ENCODE data around the gene VPS13C. TPM values are rescaled to one million over a fixed set of nuclear protein-coding genes. Genes with fewer than 3 reads are reported as not detected.

Gene VPS13C
- total RNA-seq, 4 donors from 2014 or later = 97.7 to 151 (median 121) TPM

DNA sequence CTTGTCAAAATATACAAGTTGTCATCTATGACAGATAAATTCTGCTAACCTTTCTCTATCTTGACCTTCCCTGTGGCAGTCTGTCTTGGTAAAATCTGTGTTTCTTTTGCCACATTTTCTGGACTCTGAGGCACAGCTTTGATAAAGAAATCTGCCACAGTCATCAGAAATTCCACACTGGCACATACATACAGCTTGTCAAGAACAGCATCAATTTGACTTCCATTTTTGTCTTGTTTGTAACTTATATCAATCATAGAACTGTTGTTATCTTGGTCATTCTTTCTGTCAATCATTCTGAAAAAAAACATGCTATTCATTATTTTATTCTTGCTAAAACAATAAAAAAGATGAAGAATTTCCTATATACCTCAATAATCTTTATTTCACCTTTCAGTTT lies 130.8 kb downstream of the VPS13C start:
- H3K36me3 ChIP-seq = peaks cover 0 to 56% (median 3%) of the 10 kb centered on the region in 3 donors
- no peak overlapping the region for H3K4me3 ChIP-seq
- no peak for DNase-seq (ENCODE audit: low spot score in 2 of 2)
- H3K27ac ChIP-seq = no peak overlapping the region
- H3K9me3 ChIP-seq = no peaks in the 10 kb centered on the region
- no peaks in the 10 kb centered on the region for H3K4me1 ChIP-seq
- TF ChIP-seq POLR2A (IDR thresholded peaks at IDR 0.05) (no peak), EP300 (IDR thresholded peaks at IDR 0.05) (no peak)
- TF ChIP-seq, protein P1, sequence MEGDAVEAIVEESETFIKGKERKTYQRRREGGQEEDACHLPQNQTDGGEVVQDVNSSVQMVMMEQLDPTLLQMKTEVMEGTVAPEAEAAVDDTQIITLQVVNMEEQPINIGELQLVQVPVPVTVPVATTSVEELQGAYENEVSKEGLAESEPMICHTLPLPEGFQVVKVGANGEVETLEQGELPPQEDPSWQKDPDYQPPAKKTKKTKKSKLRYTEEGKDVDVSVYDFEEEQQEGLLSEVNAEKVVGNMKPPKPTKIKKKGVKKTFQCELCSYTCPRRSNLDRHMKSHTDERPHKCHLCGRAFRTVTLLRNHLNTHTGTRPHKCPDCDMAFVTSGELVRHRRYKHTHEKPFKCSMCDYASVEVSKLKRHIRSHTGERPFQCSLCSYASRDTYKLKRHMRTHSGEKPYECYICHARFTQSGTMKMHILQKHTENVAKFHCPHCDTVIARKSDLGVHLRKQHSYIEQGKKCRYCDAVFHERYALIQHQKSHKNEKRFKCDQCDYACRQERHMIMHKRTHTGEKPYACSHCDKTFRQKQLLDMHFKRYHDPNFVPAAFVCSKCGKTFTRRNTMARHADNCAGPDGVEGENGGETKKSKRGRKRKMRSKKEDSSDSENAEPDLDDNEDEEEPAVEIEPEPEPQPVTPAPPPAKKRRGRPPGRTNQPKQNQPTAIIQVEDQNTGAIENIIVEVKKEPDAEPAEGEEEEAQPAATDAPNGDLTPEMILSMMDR (IDR thresholded peaks at IDR 0.05) = no peak
- H3K27me3 ChIP-seq = no peaks in the 10 kb centered on the region

DNA sequence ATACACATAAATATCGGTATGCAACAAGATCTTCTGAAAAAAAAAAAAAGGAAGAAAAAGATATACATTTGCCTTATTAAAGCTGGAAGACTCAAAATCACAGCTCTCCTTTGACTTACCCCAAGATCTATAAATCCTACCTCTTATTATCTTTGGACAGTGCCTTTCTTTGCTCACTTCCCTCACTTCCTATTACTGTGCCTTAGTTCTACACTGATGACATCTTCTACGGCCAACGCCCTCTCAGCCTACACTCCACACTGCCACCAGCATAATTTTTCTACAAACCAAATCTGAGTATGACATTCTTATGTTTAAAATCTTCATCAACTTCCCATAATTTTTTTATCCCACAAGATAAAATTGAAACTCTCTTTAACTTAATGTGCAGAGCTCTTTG lies 137.1 kb downstream of the VPS13C start:
- no peak overlapping the region for H3K27ac ChIP-seq
- no peaks in the 10 kb centered on the region for H3K27me3 ChIP-seq
- no peak overlapping the region for H3K4me3 ChIP-seq
- H3K4me1 ChIP-seq = no peaks in the 10 kb centered on the region
- no peaks in the 10 kb centered on the region for H3K9me3 ChIP-seq
- TF ChIP-seq, protein P1 (IDR thresholded peaks at IDR 0.05) = no peak
- TF ChIP-seq POLR2A (IDR thresholded peaks at IDR 0.05) = no peak
- no peak for TF ChIP-seq EP300 (IDR thresholded peaks at IDR 0.05)
- H3K36me3 ChIP-seq = peaks cover 0 to 64% (median 3%) of the 10 kb centered on the region in 3 donors
- 97 to 98% methylated on average over 3 of the region's 3 CpGs for WGBS, 2 donors
- no peak for DNase-seq (ENCODE audit: low spot score in 2 of 2)

DNA sequence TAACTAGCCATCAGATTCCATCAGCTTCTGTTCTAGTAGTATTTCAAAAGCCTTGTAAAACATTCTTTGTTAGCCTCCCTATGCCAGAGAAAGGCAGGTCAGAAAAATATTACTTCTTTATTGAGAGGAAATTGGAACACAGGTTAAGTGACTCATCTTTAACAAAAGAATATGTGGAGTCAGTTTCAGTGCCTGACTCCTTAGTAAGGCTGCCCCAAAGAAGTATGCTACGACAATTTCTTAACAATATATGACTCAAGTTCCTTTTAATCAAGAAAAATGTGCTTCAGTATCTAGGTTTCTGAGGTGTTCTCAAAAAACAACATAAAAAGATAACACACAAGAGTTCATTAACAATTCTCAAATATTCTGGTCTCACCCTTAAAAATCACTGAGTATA lies 139.2 kb downstream of the VPS13C start:
- H3K27ac ChIP-seq = no peak overlapping the region
- 86 to 90% methylated on average over 1 of the region's 1 CpG for WGBS, 2 donors
- H3K4me3 ChIP-seq = no peak overlapping the region
- H3K27me3 ChIP-seq = no peaks in the 10 kb centered on the region
- TF ChIP-seq POLR2A (IDR thresholded peaks at IDR 0.05) = no peak
- TF ChIP-seq, protein P1 (IDR thresholded peaks at IDR 0.05) = no peak
- no peak for TF ChIP-seq EP300 (IDR thresholded peaks at IDR 0.05)
- no peaks in the 10 kb centered on the region for H3K4me1 ChIP-seq
- no peak for DNase-seq (ENCODE audit: low spot score in 2 of 2)
- H3K9me3 ChIP-seq = no peaks in the 10 kb centered on the region
- H3K36me3 ChIP-seq = peaks cover 0 to 67% (median 5%) of the 10 kb centered on the region in 3 donors

DNA sequence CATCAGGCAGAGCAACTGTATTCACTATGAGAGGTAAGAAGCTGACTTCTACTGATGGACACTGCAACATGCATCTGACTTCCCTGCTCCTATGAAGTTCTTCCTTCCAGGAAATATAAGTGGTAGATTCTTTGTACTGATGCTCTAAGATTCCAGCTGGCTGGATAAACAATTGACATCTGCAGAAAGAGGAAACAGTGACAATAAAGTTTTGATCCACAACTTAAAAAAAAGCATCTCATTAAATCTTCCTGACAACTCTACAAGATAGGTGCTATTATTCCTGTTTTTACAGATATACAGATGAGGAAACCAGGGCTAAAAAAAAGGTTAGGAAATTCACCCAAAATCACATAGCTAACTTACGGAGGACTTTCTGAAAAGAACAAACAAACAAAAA lies 142.8 kb downstream of the VPS13C start:
- Histone ChIP-seq H3K36me3 (peaks cover 0 to 85% (median 9%) of the 10 kb centered on the region in 3 donors), H3K27me3 (no peaks in the 10 kb centered on the region), H3K4me3 (no peak overlapping the region), H3K4me1 (no peaks in the 10 kb centered on the region), H3K27ac (no peak overlapping the region), H3K9me3 (no peaks in the 10 kb centered on the region)
- DNase-seq (ENCODE audit: low spot score in 2 of 2) = no peak
- 92 to 95% methylated on average over 1 of the region's 1 CpG for WGBS, 2 donors
- TF ChIP-seq EP300 (IDR thresholded peaks at IDR 0.05) = no peak
- TF ChIP-seq POLR2A (IDR thresholded peaks at IDR 0.05) = no peak
- TF ChIP-seq, protein P1 (IDR thresholded peaks at IDR 0.05) = no peak

DNA sequence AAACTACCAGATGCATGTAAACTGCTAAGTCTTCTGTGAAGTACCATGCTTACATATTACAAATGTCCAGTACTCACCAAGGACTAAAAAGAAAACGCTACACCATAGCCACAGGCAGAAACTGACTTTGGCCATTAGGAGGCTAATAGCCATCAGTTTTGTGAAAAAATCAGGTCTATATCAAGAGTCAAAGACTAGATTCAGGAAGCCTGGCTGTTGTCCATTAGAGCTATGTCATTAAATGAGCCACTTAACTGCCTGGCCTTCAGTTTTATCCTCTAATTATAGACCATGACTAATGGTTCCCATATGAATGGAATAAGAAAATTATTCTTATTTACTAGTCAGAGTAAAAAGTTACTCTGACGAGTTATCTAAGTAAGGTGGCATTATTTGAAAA lies 144.1 kb downstream of the VPS13C start:
- no peak overlapping the region for H3K27ac ChIP-seq
- no peaks in the 10 kb centered on the region for H3K4me1 ChIP-seq
- H3K36me3 ChIP-seq = peaks cover 0 to 76% (median 9%) of the 10 kb centered on the region in 3 donors
- no peaks in the 10 kb centered on the region for H3K27me3 ChIP-seq
- H3K9me3 ChIP-seq = no peaks in the 10 kb centered on the region
- H3K4me3 ChIP-seq = no peak overlapping the region
- DNase-seq (ENCODE audit: low spot score in 2 of 2) = no peak
- WGBS, 2 donors = 71 to 74% methylated on average over 2 of the region's 2 CpGs
- TF ChIP-seq EP300 (IDR thresholded peaks at IDR 0.05) = no peak
- no peak for TF ChIP-seq POLR2A (IDR thresholded peaks at IDR 0.05)
- TF ChIP-seq, protein P1 (IDR thresholded peaks at IDR 0.05) = no peak

All from tibial nerve (tissue), 4 donors.